Measurements from ENCODE around the gene BDKRB2.

- TF ChIP-seq CTCF (IDR thresholded peaks at IDR 0.05) = no peak
- no peak for TF ChIP-seq ZFX (IDR thresholded peaks at IDR 0.05; ENCODE audit: borderline replicate concordance)
Measured at GRCh38 chr14:96285667-96286066, 81.0 kb downstream of the BDKRB2 start.
